Measurements from ENCODE around the gene MICAL3.

MICAL3 gene

DNA sequence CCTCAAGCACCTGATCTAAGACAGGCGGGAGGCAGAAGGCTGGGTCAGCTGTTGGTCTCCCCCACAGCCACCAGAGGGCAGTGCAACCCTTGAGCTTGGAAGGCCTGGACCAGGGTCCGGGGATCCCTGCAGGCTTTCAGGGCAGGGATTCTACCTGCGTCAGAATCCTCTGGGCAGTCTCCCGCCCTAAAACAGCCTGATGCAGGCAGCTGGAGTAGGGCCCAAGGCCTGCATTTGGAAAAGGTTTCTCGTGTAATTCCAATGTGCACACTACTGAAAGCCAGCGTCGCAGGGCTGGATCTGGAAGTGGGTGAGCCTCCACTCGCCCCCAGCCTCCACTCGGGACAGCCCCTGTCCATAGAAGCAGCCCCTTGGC lies 281.8 kb downstream of the MICAL3 start:
- H3K4me3 ChIP-seq (ENCODE audit: control insufficient read depth, low read depth, low read length): no peak overlapping the region
- peak; percentile 79 for DNase-seq (ENCODE audit: low read depth)
- TF ChIP-seq, protein P1, sequence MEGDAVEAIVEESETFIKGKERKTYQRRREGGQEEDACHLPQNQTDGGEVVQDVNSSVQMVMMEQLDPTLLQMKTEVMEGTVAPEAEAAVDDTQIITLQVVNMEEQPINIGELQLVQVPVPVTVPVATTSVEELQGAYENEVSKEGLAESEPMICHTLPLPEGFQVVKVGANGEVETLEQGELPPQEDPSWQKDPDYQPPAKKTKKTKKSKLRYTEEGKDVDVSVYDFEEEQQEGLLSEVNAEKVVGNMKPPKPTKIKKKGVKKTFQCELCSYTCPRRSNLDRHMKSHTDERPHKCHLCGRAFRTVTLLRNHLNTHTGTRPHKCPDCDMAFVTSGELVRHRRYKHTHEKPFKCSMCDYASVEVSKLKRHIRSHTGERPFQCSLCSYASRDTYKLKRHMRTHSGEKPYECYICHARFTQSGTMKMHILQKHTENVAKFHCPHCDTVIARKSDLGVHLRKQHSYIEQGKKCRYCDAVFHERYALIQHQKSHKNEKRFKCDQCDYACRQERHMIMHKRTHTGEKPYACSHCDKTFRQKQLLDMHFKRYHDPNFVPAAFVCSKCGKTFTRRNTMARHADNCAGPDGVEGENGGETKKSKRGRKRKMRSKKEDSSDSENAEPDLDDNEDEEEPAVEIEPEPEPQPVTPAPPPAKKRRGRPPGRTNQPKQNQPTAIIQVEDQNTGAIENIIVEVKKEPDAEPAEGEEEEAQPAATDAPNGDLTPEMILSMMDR (conservative IDR thresholded peaks at IDR 0.05; ENCODE audit: control insufficient read depth, insufficient read depth, low read depth, low read length): peak; percentile 78

DNA sequence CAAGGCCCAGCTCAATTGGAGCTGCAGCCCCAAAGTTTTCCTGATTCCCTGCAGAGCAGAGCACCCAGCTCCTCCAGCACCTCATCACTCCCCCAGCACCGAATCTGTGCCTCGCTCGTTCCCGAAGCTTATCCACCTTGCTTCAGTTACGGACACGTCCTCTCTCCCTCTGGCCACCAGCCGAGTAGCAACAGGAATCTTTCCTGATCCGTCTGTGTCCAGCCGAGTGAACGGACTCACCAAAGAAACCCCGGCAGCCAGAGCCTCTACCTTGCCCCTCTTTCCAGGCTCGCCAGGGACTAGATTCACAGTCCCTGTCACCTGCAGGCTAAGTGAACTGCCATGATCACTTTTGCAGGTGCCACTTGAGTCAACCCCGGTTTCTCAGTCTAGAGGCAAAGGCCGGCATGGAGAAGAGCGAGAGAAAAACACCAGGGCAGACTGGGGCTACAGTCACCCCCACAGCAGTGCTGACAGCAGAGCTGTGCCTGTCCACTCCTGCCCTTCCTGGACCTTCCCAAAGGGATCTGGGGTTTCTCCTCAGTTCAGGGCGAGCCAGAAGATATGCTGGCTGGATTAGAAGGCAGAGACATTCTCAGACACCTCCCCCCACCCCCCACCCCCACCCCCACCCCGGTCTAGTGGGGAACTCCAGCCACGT lies 282.4 kb downstream of the MICAL3 start:
- TF ChIP-seq, protein P1 (conservative IDR thresholded peaks at IDR 0.05; ENCODE audit: control insufficient read depth, insufficient read depth, low read depth, low read length): no peak
- H3K4me3 ChIP-seq (ENCODE audit: control insufficient read depth, low read depth, low read length): no peak overlapping the region
- no peak for DNase-seq (ENCODE audit: low read depth)

DNA sequence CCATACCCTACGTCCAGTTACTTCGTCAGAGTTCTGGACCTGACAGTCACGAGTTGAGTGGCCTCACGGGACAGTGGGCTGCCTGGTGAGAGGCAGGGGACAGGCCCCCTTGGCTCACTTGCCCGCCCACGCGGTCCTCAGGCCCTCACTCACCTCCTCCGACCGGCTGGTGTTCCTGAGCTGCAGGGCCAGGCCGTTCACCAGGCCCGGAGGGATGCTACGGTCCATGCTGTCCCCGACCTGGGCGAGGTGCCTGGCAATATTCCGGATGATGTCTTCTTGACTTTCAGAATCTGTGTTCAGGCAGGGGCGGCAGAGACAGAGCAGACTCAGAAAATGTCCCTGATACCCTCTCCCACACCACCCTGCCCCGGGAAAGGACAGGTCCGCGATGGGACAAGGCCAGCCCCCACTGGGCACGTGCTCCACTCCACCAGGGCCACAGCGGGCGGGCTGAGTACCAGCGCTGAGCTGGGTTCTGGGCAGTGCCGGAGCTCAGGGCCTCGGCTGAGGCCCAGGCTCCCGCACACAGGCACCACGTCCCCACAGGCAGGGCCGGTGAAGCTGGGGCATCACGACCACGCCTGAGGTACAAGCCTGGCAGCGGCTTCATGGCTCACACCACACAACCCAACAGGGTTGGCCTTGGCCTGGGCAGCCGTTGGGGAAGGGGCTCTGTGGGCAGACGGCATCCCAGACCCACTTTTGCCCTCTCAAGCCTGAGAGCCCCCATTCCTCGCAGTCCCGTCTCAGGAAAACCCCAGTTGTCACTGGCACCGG lies 285.0 kb downstream of the MICAL3 start:
- DNase-seq (ENCODE audit: low read depth): no peak
- H3K4me3 ChIP-seq (ENCODE audit: control insufficient read depth, low read depth, low read length): no peak overlapping the region
- TF ChIP-seq, protein P1 (conservative IDR thresholded peaks at IDR 0.05; ENCODE audit: control insufficient read depth, insufficient read depth, low read depth, low read length): no peak

DNA sequence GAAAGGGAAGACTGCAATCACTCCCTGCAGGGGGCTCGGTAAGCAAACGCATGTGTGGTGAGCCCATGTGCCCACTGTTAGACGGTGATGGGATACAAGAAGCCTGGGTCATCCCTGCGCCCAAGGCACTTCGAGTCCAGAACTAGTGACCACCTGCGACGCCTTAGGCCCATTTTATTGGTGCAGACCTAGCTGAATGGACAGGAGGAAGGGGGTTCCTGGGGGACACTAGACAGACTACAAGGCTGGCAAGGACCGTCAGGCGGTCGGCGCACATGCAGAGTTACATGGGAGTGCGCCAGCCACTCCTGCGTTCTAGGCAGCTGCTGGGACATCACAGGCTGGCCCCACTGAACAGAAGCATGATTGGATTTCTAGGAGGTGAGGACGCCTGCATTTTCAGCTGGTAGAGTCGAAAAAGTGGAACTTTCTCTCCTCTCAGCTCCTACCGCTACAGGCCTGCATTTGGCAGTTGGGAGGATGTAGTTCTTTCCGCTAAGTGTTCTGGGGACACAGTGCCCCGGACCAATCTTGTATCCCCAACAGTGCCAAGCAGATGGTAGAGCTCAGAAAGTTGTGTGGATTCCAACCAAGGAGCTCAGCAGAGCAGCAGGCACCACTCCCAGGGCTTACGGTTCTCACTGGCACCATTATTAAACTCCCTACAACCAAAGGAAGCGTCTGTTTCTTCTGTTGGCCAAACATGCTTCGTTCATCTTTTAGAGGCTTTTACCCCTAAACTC lies 285.8 kb downstream of the MICAL3 start:
- H3K4me3 ChIP-seq (ENCODE audit: control insufficient read depth, low read depth, low read length): no peak overlapping the region
- DNase-seq (ENCODE audit: low read depth): no peak
- TF ChIP-seq, protein P1 (conservative IDR thresholded peaks at IDR 0.05; ENCODE audit: control insufficient read depth, insufficient read depth, low read depth, low read length): no peak

All from fibroblast of mammary gland (primary cell).